GM18526 (cell line): Measurements from ENCODE around the gene SDSL.

Experiments
- POLR2A ChIP-seq: IDR thresholded peaks from 3 replicates; pipeline ENCODE4 v1.6.1; 2011; ENCODE audit not compliant: insufficient read length; ENCODE audit errors: extremely low read depth

Gene SDSL

GRCh38 chr12:113464852-113465719, 42.9 kb downstream of the SDSL start:
- TF ChIP-seq POLR2A: no peak

DNA sequence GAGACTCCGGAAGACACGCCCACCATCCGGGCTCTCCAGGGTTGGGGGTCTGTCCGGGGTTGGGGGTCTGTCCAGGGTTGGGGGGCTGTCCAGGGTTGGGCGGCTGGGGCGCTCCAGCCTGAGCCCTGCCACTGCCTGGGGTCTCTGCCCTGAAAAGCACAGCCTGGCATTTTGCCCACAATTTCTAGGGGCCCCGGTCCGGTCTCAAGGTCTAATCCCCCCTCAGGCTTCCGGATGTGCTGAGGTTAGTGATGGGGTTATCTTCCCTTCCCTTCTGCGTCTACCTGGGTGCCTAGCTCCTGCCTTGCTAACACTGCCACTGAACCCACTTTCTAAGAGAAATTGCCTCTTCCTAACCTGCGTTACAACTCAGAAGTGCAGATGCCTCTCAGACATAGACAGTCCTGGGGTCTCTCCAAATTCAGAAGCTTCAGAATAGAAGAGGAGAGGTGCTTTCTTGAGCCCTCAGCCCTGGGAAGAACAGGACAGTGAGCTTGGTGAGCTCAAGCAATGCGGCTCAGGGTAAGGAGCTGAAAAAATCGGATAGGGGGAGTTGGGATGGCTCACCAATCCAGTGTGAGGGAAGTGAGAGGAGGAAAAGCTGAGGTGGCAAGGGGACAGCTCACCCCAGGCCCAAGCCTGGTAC, 43.8 kb downstream of the SDSL start:
- TF ChIP-seq POLR2A: no peak

- no peak for TF ChIP-seq POLR2A
These were observed 44.4 kb downstream of the SDSL start for GRCh38 chr12:113466454-113467141.

GRCh38 chr12:113467142-113467501, 44.9 kb downstream of the SDSL start:
- no peak for TF ChIP-seq POLR2A

GRCh38 chr12:113467502-113468364, 45.6 kb downstream of the SDSL start:
- TF ChIP-seq POLR2A: no peak

DNA sequence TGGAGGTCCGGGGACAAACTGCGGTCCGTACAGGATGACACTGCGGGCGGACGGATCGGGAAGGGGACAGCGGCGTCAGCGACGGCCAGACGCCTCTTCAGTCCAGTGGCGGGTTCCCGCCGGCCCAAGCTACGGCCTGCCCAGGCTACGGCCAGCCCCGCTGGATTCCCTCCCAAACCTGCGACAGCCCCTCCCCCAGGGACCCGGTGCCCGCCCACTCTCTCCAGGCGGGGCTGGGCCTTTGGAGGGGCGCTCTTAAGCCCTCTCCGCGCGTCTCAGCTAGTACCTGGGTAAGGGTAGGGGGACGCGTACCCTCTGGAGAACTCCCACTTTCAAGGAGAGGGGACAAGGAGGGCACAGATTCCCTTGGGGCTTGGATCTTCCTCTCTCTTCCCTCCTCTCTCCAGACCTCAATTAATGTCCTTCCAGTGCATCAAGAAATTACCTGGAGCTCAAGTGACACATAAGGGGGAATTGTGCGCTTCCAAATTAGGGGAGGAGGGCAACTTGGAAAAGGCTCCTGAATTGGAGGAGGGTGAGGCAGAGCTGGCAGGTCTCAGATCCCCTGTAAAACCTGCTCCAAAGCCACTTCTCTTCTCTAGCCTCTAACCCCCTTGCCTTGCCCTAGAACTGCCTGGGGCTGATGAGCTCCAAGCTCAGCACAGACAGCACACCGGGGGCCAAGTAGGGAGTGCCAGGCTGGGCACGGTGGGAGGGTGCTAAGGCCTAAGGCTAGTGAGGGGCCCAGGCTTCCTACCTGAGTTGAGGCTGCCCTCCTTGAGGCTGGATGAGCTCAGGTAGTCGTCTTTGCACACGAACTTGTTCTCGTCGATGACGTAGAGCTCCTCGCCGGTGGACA, 46.4 kb downstream of the SDSL start:
- no peak for TF ChIP-seq POLR2A

DNA sequence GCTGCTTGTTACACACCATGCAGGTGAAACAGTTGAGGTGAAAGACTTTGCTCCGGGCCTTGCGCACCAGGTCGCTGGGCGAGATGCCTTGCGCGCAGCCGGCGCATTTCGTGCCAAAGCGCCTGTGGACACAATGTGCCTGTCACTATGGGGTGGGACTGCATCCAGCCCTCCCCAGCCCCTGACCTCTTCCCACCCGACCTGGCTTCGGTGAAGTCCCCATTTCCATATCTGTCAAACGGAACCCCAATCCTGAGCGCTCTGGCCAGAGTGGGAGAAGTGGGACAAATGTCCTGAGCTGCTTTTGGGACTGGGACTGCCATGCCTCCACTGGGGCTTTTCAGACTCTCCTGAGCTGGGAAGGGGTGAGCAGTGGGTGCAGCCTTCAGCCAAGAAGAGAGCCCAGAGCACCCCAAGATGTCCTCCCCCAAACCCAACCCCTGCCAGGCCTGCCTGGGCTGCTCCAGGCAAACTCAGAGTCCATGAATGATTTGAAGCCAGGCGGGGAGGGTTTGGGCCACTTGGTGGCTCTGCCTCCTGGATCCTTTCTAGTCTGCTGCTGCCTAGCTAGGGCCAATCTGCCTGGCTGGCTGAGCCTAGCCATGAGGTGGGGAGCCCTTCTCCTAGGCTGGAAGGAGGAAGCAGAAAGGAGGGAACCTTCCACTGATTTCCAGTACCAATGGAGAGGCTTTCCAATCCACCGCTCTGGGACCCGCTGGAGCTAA, 47.2 kb downstream of the SDSL start:
- no peak for TF ChIP-seq POLR2A

DNA sequence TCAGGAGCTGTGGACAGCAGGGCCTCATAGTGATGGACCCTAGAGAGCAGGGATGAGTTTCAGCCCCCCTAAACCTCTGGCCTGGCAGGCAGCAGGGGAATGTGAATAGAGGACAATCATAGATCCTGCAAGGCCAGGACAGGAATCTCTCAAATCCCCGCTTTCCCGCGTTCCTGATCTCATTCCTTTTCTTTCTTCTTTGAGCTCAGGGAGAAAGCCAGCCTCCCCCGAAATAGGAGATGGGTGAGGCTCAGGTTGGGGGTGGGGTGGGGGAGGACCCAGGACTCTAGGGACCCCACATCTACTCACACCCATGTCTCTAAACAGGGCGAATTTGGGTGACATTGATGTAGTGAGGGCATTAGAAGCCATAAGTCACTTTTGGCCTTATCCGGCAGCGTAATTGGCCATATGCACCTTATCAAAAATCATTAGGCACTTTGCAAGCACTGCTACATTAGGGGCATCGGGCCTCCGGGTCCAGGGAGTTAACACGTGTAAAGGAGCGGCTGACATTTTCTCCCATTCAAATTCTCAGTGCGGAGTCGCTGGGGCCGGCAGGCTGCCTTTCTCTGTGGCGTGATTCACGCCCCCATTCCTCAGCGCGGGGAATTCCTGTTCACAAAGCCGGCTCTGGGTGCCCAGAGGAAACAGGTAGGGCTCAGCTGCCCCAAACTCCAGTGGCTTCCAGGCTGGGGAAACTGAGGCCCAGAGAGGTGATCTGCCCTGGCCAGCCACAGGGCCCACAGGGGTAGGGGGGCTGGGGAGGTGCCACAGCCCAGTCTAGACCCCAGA, 48.0 kb downstream of the SDSL start:
- TF ChIP-seq POLR2A: no peak

DNA sequence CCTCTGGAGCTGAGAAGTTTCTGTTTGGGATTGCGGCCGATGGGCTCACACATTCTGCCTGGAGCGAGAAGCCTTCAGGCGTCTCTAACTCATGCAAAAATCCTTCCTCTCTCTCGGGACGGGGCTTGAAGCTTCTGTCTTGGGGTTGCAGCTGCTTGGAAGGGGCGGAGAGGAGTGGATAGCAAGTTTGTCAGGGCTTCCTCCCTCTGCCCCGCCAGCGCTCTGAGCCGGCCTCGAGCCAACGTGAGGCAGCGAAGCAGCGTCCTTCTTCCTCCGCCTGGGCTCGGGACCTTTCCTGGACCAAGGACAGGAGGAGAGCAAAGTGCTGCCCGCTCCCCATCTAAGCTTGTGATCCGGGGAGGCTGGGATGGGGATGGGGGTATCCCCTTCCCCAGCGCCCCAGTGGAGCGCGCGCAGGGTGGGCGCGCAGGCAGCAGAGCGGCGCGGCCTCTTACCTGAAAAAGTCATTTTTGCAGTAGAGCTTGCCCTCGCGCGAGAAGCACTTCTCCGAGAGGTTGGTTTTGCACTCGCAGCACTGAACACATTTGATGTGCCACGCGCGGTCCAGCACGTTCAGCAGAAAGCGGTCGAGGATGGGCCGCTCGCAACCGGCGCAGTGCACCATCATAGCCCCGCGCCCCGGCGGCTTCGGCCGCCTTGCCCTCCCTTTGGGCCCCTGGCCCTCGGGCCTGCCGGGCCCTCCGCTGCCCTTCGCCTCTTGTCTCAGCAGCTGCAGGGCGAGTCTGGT, 48.9 kb downstream of the SDSL start:
- TF ChIP-seq POLR2A: no peak

DNA sequence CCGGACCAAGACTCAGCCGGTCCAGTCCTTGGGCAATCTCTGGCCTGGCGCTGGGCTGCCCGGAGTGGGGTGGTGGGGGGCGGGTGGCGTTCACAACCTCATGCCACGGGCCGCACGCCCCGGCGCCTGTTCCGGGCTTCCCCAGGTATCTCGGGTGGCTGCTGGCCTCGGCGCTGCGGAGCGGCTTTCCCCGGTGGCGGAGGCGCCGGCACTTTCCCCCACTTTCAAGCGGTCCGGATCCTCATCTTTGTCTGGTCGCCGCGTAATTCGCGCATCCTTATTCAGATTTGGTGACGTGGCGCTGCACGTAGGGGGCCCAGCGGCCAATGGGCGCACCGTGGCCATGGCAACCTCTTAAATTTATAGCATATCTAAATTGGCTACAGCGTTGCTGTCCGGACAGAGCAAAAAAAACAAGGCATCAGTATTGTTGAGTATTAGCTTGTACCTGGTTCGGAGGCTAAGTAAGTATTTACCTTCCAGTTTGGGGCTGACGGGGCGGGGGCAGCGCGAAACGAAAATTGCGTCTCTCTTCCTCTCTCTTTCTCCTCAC, 49.5 kb downstream of the SDSL start, which contains the start of gene LHX5:
Gene LHX5, minus strand, starts transcription at position 253 of the 553 bp plus-strand sequence. CDS start 373 bp downstream, outside the sequence.
- no peak for TF ChIP-seq POLR2A

DNA sequence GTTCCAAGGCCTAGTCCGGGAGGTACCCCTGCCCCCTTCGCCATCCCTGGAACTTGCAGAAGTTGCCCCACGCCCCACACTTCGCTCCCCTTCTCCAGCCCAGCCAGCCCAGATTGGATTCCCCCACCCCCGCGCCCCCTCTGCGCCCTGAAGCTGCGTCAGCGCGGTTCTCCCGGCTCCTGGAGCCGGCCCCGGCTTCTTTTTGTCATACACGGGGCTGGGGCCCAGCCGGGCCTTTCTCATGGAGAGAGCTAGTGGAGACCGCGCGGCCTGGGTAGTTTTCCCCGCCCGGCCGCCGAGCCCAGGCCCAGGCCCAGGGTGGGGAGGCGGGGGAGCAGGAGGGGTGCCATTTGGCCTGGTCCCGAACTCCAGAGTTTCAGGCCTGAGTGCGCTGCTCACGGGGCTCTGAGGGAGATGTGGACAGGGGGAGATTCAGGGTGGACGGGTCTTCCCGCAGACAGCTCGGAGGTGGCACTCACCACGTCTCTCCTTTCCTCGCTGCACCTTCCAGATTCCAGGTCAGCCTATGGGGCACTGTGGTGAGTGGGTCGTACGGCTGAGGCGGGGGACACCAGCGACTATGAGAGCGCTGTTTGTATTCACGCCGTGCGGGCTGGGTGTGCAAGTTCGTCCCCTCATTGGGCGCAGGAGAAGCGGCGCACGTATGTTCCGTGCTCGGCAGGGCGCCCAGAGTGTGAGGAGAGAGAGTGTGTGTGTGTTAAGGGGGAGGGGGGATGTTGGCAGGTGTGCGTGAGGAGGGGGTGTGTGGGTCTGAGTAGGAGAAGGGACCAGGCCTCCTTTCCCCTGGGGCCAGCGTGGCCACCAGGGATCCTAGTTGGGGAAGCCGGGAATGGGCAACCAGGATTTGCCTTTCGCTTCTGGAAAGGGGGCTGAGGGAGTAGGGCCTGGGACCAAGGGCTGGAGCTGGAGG, 50.3 kb downstream of the SDSL start:
- no peak for TF ChIP-seq POLR2A

DNA sequence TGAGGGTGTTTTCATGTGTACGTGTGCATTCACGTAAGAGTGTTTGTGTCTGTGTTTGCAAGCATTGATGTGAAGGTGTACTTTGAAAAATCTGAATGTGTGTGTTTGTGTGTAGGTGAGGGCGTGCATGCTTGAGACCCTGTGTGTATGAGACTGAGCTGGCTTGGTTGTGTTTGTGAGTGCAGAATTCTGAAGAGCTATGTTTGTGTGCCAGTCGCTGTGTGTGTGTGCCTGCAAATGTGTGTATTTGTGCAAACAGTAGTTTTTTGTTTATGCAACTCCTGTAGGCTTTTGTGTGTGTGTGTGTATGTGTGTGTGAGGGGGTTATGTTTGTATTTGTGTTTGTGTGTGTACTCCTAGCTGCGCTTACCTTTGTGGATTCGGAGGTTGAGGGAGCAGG, 51.2 kb downstream of the SDSL start:
- no peak for TF ChIP-seq POLR2A
